B cell (primary cell): ENCODE measurements around the gene MMP14.

Source experiments
- CTCF ChIP-seq: fragments of 200-600 bp; IDR thresholded peaks from one replicate; pipeline ENCODE4 v1.8.0; 2022; ENCODE audit warnings: antibody characterized with exemption, mild to moderate bottlenecking
- EZH2 ChIP-seq: IDR thresholded peaks from 2 replicates; pipeline ENCODE4 v1.6.1; 2012; ENCODE audit warnings: borderline replicate concordance, low read depth, mild to moderate bottlenecking, moderate library complexity, low read length; ENCODE audit not compliant: insufficient read depth, poor library complexity, severe bottlenecking

GRCh38 chr14:22811722-22812121, 24.7 kb upstream of the MMP14 start:
- TF ChIP-seq CTCF (no peak), EZH2 (no peak)
